HG03064 (cell line): ENCODE measurements around the gene TOMM22.

ENCODE experiments used
- ATAC-seq: cut with Tn5 transposase; IDR thresholded peaks from one replicate; pipeline ENCODE4 v1.9.1; 2021; ENCODE audit warnings: low read depth; ENCODE audit not compliant: unreplicated experiment

TOMM22 gene

GRCh38 chr22:38694940-38695339, 13.2 kb downstream of the TOMM22 start:
- no peak for ATAC-seq

GRCh38 chr22:38696606-38697424, 15.1 kb downstream of the TOMM22 start:
- ATAC-seq: no peak

GRCh38 chr22:38697425-38698089, 15.8 kb downstream of the TOMM22 start:
- ATAC-seq: no peak

DNA sequence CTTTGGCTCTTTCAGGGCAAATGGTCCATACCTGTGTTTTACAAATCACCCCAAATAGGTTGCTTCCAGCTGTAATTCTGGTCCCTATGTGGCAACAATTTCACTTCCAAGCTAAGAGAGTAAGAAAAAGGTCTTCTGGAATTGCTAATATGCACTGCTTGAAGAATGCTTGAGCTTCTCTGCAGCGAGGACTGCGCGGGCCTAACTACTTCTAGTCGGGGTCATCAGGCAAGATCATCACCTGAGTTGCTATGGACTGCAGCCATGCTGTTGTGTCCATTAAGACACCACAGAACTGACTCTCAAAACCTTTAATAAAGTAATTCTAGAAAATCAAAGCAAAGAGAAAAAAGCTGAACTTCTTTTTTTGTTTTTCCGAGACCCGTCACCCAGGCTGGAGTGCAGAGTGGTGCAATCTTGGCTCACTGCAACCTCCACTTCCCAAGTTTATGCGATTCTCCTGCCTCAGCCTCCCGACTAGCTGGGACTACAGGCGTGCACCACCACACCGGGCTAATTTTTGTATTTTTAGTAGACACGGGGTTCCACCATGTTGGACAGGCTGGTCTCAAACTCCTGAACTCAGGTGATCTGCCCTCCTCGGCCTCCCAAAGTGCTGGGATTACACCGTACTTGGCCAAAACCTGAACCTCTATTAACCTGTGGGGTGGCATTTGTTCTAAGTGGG, 16.8 kb downstream of the TOMM22 start:
- ATAC-seq: no peak

- no peak for ATAC-seq
These were observed 17.4 kb downstream of the TOMM22 start for GRCh38 chr22:38699143-38699542.

DNA sequence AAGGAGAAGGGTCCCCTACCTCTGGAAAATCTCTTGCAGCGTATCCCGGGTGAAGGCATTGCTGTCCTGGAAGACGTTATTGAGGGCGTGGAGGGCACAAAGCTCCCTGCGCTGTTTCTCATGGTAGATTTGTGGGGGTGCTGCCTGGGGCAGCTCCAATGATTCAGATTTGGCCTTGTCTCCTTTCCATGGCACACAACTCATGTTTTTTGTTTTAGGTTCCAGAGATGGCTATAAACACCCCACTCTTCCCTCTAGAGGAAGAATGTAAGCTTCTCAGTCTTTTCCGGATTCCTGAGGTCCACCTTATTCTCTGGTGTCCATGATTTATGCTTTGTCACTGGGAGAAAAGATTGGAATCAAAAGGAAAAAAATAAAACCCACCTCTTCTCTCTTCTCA, 18.0 kb downstream of the TOMM22 start:
- no peak for ATAC-seq

GRCh38 chr22:38700270-38700788, 18.6 kb downstream of the TOMM22 start:
- peak; percentile 15 for ATAC-seq

DNA sequence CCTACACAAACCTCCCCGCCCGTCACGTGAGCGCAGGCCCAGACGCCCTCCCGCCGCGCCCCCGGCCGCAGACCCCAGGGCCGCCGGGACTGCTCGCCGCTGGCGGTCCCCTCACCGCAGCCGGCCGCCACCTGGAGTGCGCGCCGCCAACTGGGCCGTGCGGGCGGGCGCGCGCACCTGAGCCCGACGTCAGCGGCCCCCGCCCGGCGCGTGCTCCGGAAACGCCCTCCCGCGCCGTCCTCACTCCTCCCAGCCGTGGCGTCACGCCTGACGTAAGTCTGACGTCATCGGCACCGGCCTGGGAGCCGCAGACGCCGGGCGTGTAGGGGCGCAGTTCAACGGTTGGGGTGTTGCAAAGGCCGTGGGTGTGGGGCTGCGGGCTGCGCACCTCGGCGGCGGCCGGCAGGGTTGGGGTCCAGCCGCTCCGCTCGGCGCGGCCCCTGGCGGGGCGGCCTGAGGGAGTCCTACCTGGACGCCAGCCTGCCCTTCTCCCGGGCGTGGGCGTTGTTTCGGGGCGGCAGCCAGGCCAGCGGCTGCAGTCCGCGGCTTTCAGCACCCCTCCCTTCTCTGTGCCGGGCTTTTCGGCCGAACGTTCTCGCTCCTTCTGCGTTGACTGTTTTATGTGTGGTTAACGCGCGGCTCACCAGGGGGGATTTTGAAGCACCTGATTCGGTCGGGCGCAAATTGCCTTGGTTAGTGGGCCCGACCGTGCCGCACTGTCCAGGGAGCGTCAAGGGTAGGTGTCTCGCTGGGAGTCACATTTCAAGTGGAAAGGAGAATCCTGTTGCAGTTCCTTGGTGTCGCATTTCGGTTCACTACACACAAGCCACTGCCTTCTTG, 19.3 kb downstream of the TOMM22 start, which contains the start of gene JOSD1:
Gene JOSD1 (minus strand): TSS at position 155 of the 840 bp plus-strand sequence. CDS start 956 bp downstream, outside the sequence.
- ATAC-seq: peak; percentile 31

DNA sequence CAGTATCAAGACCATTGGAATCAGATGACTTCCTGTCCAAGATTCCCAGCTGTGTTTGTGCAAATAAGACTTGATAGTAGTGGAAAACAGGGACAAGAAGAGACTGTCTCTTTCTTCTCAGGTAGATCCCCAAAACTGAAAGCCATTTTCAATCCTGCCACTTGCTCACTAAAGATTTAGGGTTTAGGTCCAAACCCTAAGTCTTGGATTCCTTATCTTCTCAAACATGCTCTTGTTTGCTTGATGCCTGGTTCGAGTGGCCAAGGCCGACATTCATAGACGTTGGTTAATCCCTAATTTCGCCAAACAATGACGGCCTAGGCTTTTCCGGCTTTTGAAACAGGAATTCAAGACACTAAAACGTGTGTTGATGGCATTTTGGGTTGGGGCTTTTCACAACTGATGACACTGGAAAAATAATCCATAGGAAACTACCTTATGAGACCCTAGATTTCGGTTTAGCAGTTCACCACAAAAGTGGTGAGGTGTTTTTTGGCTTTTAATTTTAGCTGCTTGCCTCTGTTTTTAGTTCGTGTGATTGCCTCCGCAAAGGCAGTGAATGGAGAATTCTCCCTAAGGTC, 23.0 kb downstream of the TOMM22 start:
- ATAC-seq: no peak

GRCh38 chr22:38705235-38706100, 23.7 kb downstream of the TOMM22 start, which contains the start of gene GTPBP1:
TSS of gene GTPBP1 (plus strand) at chr22:38705944. CDS start at chr22:38705956, 12 bp downstream.
- ATAC-seq: peak; percentile 69

- ATAC-seq: no peak
These were observed 24.5 kb downstream of the TOMM22 start for GRCh38 chr22:38706101-38706900.

DNA sequence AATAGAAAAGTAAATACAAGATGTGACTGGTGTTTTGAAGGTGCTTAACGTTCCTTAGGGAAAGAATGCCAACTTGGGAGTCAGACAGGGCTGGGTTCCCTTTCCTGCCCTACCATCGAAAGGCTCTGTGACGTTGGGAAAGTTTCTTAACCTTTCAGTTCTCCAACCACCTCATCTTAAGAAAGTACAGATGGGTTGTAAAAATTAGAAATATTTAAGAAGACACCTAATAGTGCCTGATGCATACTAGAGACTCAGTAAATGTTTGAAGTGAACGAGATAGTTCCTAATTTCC, 25.1 kb downstream of the TOMM22 start:
- ATAC-seq: no peak

DNA sequence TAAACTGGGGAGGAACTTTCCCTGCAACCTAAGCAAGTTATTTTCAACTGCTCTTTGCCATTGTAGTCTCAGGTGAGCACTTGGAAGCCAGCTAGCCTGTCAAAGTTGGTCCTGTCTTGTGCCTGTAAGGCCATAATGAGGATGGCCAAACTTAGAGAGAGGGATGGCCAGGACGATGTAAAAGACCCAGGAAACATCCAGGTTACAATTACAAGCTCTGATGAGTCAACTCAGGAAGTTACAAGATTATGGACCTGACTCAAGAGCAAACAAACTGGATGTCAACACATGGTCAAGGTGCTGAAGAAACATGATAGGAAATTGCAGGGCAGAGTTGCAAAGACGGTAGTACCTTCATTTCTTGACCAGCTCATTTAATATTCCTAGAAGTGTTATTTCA, 25.6 kb downstream of the TOMM22 start:
- no peak for ATAC-seq

DNA sequence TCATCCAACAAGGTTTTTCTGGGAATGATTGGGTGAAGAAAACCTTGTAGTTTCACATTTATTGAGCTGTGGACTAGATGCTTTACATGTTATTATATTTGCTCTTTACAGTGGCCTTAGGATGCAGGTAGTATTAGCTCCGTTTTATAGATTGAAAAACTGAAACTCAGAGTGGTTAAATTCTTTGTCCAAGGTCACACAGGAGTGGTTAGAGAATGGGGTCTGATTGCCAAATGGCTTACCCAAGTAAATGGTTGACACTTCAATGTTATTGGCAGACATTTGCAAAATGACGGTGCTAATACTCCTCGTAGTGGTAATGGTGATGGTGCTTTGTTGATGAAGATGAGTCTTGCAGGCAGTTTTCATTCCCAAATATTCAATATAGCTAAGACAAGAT, 26.2 kb downstream of the TOMM22 start:
- no peak for ATAC-seq

- ATAC-seq: no peak
These were observed 27.5 kb downstream of the TOMM22 start for GRCh38 chr22:38709306-38709705.

DNA sequence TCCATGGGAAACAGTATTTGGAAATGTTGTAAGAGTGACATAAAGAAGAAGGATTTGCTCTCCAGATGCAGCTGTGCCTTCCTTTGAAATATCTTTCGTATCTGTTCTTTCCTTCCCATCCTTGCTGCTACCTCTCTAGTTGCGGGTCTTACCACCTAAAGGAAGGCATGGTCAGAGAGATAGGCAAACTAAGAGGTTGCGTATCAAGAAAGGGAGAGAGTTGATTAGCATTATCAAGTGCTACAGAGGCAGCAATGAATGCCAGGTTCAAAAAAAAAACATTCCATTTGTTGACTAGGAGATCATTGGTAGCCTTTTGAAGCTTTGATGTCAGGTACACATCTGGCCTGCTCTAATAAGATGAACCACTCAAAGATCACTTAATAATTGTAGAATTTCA, 28.6 kb downstream of the TOMM22 start:
- ATAC-seq: no peak

- ATAC-seq: no peak
These were observed 29.1 kb downstream of the TOMM22 start for GRCh38 chr22:38710866-38711265.

DNA sequence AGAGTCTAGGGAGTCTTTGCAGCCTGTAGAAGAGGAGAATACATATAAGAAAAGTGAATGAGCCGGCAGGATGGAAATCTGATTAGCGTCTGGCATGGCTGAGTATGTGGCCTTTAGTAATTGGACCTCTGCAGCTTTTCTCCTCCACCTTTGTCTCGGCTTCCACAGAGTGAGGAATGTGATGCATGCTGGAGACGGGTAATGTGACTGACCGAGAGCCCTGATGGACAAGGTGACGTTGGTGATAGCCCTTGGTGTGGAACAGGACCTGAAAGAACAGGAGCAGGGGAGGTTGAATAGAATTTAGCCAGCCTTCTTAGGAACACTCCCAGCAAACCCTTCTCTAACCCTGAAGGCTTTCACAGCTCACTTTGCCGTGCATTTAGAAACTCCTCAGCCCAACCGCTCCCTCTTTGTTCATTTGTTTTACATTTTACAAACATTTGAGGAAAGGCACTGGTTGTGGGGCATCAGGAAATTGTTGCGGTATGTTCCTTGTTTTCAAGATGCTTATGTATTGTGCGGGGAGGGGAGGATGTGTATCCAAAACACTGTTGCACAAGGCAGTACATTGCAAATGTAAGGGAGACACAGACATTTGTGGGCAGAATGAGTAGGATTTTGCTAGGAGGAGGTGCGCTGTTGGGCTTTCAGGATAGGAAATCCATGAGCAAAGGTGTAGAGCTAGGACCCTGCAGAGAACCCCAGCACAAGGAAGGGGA, 30.9 kb downstream of the TOMM22 start:
- ATAC-seq: no peak
